K562 (cell line): Measurements from ENCODE around the gene ZNF232. TPM values are rescaled to one million over a fixed set of nuclear protein-coding genes. Genes with fewer than 3 reads are reported as not detected.

Experiments used
- ATAC-seq: fragments of 200-7000 bp; cut with Tn5 transposase; 3 replicates; pipeline ENCODE4 v1.9.1; 2020; ENCODE audit warnings: moderate library complexity
- BruUV-seq: library from RNA; stranded (reverse); fragments of 400-500 nt; replicated peaks from 2 replicates; lab custom pipeline; 2021; lab: Mats Ljungman, UMichigan
- CTCF ChIA-PET: fragments of 300-600 bp; formaldehyde crosslinking; extraction: SDS; loops from one replicate; lab custom pipeline; 2021; ENCODE audit warnings: low intra/inter-chr PET ratio; lab: Yijun Ruan, JAX
- POLR2A ChIA-PET: fragments of 300-600, 350-650 bp; sonication (Branson Sonifier 250); formaldehyde crosslinking; extraction: SDS; loops from one replicate; lab custom pipeline; 2021; ENCODE audit warnings: antibody characterized with exemption, inconsistent platforms; lab: Yijun Ruan, JAX
- DNase-seq, 4 experiments: peaks; one replicate each; pipeline versions ENCODE4 v3.0.0 to v3.0.0-alpha.2; 2011 to 2018; ENCODE audit warnings: low spot score in 3 of 4, mixed read lengths in 3 of 4; ENCODE audit errors: extremely low read depth in 1 of 4
- FAIRE-seq: peaks from 2 replicates; lab custom pipeline; 2011; peaks lifted over from hg19 to GRCh38; lab: Jason Lieb, UNC
- H2AFZ ChIP-seq: 2 replicates; pipeline ENCODE4 v1.6.0; 2011; ENCODE audit warnings: low read depth, low read length, control low read depth, inconsistent platforms
- H3K27ac ChIP-seq: fragments of 200-600 bp; 3 replicates; pipeline ENCODE4 v1.8.0; 2011; ENCODE audit warnings: low read depth, mild to moderate bottlenecking, control low read depth, inconsistent platforms, low read length, moderate library complexity, mixed read lengths; ENCODE audit errors: extremely low read depth
- H3K27me3 ChIP-seq, 2 experiments: fragments of 300-600 bp in 1 of 2; 2 replicates in 1 of 2; 3 replicates in 1 of 2; pipeline versions ENCODE4 v1.6.0 to v1.8.0; 2011; ENCODE audit warnings: inconsistent platforms in 2 of 2, low read length in 2 of 2, mild to moderate bottlenecking in 1 of 2, mixed read lengths in 1 of 2, moderate library complexity in 1 of 2; ENCODE audit not compliant: control insufficient read depth in 2 of 2, insufficient read depth in 2 of 2
- H3K36me3 ChIP-seq: fragments of 300-600 bp; 3 replicates; pipeline ENCODE4 v1.8.0; 2011; ENCODE audit warnings: mild to moderate bottlenecking, low read length, inconsistent platforms; ENCODE audit not compliant: control insufficient read depth, insufficient read depth
- H3K4me1 ChIP-seq, 2 experiments: fragments of 200-600 bp in 1 of 2; replicated peaks in 1 of 2; 2 replicates in 1 of 2; 3 replicates in 1 of 2; pipeline versions ENCODE4 v1.5.1 to v1.8.0; 2011; ENCODE audit warnings: inconsistent platforms in 2 of 2, low read length in 2 of 2, mild to moderate bottlenecking in 1 of 2, mixed read lengths in 1 of 2, moderate library complexity in 1 of 2; ENCODE audit not compliant: control insufficient read depth in 2 of 2, insufficient read depth in 2 of 2
- H3K4me2 ChIP-seq: 2 replicates; pipeline ENCODE4 v1.6.1; 2011; ENCODE audit warnings: low read length, control low read depth, inconsistent platforms, mixed read lengths; ENCODE audit not compliant: insufficient read depth
- H3K4me3 ChIP-seq: fragments of 200-600 bp; sonication (generic), shearing (Covaris generic); 2 replicates; pipeline ENCODE4 v1.5.1; 2016; ENCODE audit warnings: control low read depth, inconsistent platforms
- H3K79me2 ChIP-seq: fragments of 200-600 bp; 3 replicates; pipeline ENCODE4 v1.8.0; 2011; ENCODE audit warnings: low read length, inconsistent platforms; ENCODE audit not compliant: control insufficient read depth, insufficient read depth
- H3K9ac ChIP-seq, 2 experiments: 2 replicates each; pipeline versions ENCODE4 v1.6.0 to v1.6.1; 2011; ENCODE audit warnings: low read depth in 2 of 2, low read length in 2 of 2, control low read depth in 1 of 2, inconsistent platforms in 1 of 2, mild to moderate bottlenecking in 1 of 2, mixed read lengths in 1 of 2; ENCODE audit not compliant: insufficient read depth in 1 of 2
- H3K9me1 ChIP-seq: one replicate; pipeline ENCODE4 v1.6.0; 2011; ENCODE audit warnings: inconsistent platforms, mild to moderate bottlenecking, low read length, moderate library complexity; ENCODE audit not compliant: control insufficient read depth, insufficient read depth
- H3K9me3 ChIP-seq: replicated peaks from 2 replicates; pipeline ENCODE4 v1.5.1; 2011; ENCODE audit warnings: low read depth, low read length, inconsistent platforms; ENCODE audit not compliant: control insufficient read depth, insufficient read depth
- H4K20me1 ChIP-seq: replicated peaks from 2 replicates; pipeline ENCODE4 v1.6.1; 2011; ENCODE audit warnings: low read length, inconsistent platforms, mixed read lengths; ENCODE audit not compliant: control insufficient read depth, insufficient read depth
- BDP1 ChIP-seq: IDR thresholded peaks from 3 replicates; pipeline ENCODE4 v1.6.1; 2011; ENCODE audit not compliant: insufficient read length, insufficient read depth
- CHD4 ChIP-seq: fragments of 200-600 bp; sonication (generic); IDR thresholded peaks from 3 replicates; pipeline ENCODE4 v1.6.1; 2012; ENCODE audit warnings: low read depth, mild to moderate bottlenecking, mixed read lengths, low read length, inconsistent platforms; ENCODE audit not compliant: insufficient read depth, insufficient replicate concordance, poor library complexity, severe bottlenecking
- TFE3 ChIP-seq: fragments of 450-650 bp; formaldehyde crosslinking; IDR thresholded peaks from 2 replicates; pipeline ENCODE4 v1.4.0; 2020; ENCODE audit warnings: mild to moderate bottlenecking, mixed read lengths
- ZBTB43 ChIP-seq: sonication (generic); formaldehyde crosslinking; IDR thresholded peaks from 2 replicates; pipeline ENCODE4 v1.8.0; 2023; ENCODE audit warnings: mild to moderate bottlenecking, missing genetic modification reagents
- ZBTB7A ChIP-seq: IDR thresholded peaks from 2 replicates; pipeline ENCODE4 v1.6.1; 2011; ENCODE audit warnings: low read depth, mild to moderate bottlenecking, low read length, moderate library complexity, borderline replicate concordance; ENCODE audit not compliant: control insufficient read depth
- ZNF274 ChIP-seq: IDR thresholded peaks from 2 replicates; pipeline ENCODE4 v1.6.1; 2011; ENCODE audit warnings: low read depth, mild to moderate bottlenecking, low read length, moderate library complexity, borderline replicate concordance
- ZNF668 ChIP-seq: fragments of 250-450 bp; sonication (Bioruptor Pico); IDR thresholded peaks from 2 replicates; pipeline ENCODE4 v1.8.0; 2022; ENCODE audit warnings: mild to moderate bottlenecking, inconsistent platforms
- WGBS: fragments of 100-300 bp; shearing (Covaris generic); methylation state at CpG from one replicate; pipeline ENCODE4 v1.1.6; 2016; ENCODE audit warnings: low coverage, mixed read lengths; ENCODE audit not compliant: insufficient coverage; ENCODE audit errors: missing lambda C conversion rate; 5-methylcytosine and 5-hydroxymethylcytosine counted together
- in situ Hi-C: fragments of 300-500 bp; cut with MboI; formaldehyde crosslinking; loops from 4 replicates; pipeline ENCODE4 v1.15.0; 2018; ENCODE audit warnings: inconsistent platforms, mixed read lengths
- intact Hi-C: fragments of 100-400 bp; cut with micrococcal nuclease; formaldehyde crosslinking; loops from 2 replicates; pipeline ENCODE4 v1.14.2; 2022
- polyA plus RNA-seq, 8 experiments: library from polyadenylated mRNA; depleted of rRNA in 4 of 8; stranded (reverse) in 5 of 8; unstranded in 3 of 8; fragments of >200 nt; fragmentation: Nextera tagmentation in 2 of 8; fragmentation: Illumina TruSeq in 1 of 8; extraction: Ambion mirVana in 2 of 8; extraction: Trizol in 1 of 8; gene quantifications; 2 replicates each; pipeline versions ENCODE4 v1.2.1 to v1.2.3, GENCODE V29; 2011 to 2014; ENCODE audit warnings: inconsistent platforms in 1 of 8, missing spikeins in 1 of 8
- total RNA-seq, 7 experiments: library from RNA; depleted of rRNA in 6 of 7; stranded (reverse); fragments of >200 nt in 6 of 7; fragmentation: Illumina TruSeq in 2 of 7; extraction: Trizol in 2 of 7; gene quantifications; 2 replicates each; pipeline versions ENCODE4 v1.2.1 to v1.2.3, GENCODE V29; 2011 to 2021; ENCODE audit warnings: low replicate concordance in 1 of 7

The ZNF232 gene
- total and polyA plus RNA-seq, 9 of the 15 experiments (the other 6 are each of a cell fraction or from before 2014, with no cell fraction given), result 10.6 to 26.0 (median 13.0) TPM

GRCh38 chr17:5096731-5097100, 15.0 kb downstream of the ZNF232 start:
- H3K9me3 ChIP-seq, result peaks cover 6% of the 10 kb centered on the region; the same call in 1 of the 2 replicates
- DNase-seq (no peak), FAIRE-seq (no peak), ATAC-seq (no peak)
- BruUV-seq, result no TSS peak
- CTCF ChIA-PET, result no interaction called here
- H3K27me3 ChIP-seq, result peaks cover 4 to 14% of the 10 kb centered on the region in 2 experiments; a peak in 3 of 5 replicates
- in situ Hi-C loops, result no loop called here
- intact Hi-C loops, result no loop called here
- no peaks in the 10 kb centered on the region for H3K9me1 ChIP-seq
- H3K4me3 ChIP-seq, result no peak overlapping the region
- H3K36me3 ChIP-seq, result no peaks in the 10 kb centered on the region
- no peaks in the 10 kb centered on the region for H4K20me1 ChIP-seq
- H3K4me1 ChIP-seq, result no peaks in the 10 kb centered on the region
- POLR2A ChIA-PET, result no interaction called here
- H3K27ac ChIP-seq, result no peak overlapping the region
- no peak for TF ChIP-seq CHD4
- 4% methylated on average over 3 of the region's 7 CpGs for WGBS
- no peak overlapping the region for H3K9ac ChIP-seq
- no peak overlapping the region for H3K4me2 ChIP-seq
- no peaks in the 10 kb centered on the region for H3K79me2 ChIP-seq
- H2AFZ ChIP-seq, result no peak overlapping the region

- DNase-seq (no peak), ATAC-seq (no peak), FAIRE-seq (no peak)
- Histone ChIP-seq H3K9ac (no peak overlapping the region), H3K36me3 (no peaks in the 10 kb centered on the region), H3K79me2 (no peaks in the 10 kb centered on the region), H3K9me3 (peaks cover 6% of the 10 kb centered on the region; the same call in 1 of the 2 replicates), H3K27ac (no peak overlapping the region), H3K9me1 (no peaks in the 10 kb centered on the region), H2AFZ (no peak overlapping the region), H3K4me1 (no peaks in the 10 kb centered on the region), H3K27me3 (peaks cover 4 to 7% of the 10 kb centered on the region in 2 experiments; a peak in 2 of 5 replicates), H3K4me3 (no peak overlapping the region), H3K4me2 (no peak overlapping the region), H4K20me1 (no peaks in the 10 kb centered on the region)
- POLR2A ChIA-PET, result no interaction called here
- CTCF ChIA-PET, result no interaction called here
- TF ChIP-seq ZBTB7A (no peak), TFE3 (no peak), ZNF274 (peak; percentile 94), BDP1 (no peak), ZBTB43 (CRISPR knock-in tag) (no peak), ZNF668 (CRISPR knock-in tag) (no peak)
- 2% methylated on average over 6 of the region's 6 CpGs for WGBS
- BruUV-seq, result no TSS peak
- in situ Hi-C loops, result no loop called here
- intact Hi-C loops, result no loop called here
Observed at GRCh38 chr17:5092218-5093010, 19.3 kb downstream of the ZNF232 start.
